T-helper 1 cell treated with Interleukin-12 subunit alpha and Interleukin-12 subunit beta and Interleukin-4 antibody, amounts not matched to agents 30 μg/mL and 1 μg/mL, for 36 hours (primary cell): ENCODE measurements around the gene GARIN5A.

ENCODE experiments used
- H3K27ac Mint-ChIP-seq: one replicate; pipeline ENCODE4 v1.8.0; 2021; ENCODE audit warnings: mild to moderate bottlenecking, mixed read lengths
- H3K27me3 Mint-ChIP-seq: one replicate; pipeline ENCODE4 v1.8.0; 2021; ENCODE audit warnings: low read depth, mixed read lengths
- H3K36me3 Mint-ChIP-seq: one replicate; pipeline ENCODE4 v1.8.0; 2021; ENCODE audit warnings: low read depth, mixed read lengths
- H3K4me1 Mint-ChIP-seq: one replicate; pipeline ENCODE4 v1.8.0; 2021; ENCODE audit warnings: low read depth, mixed read lengths
- H3K4me3 Mint-ChIP-seq: one replicate; pipeline ENCODE4 v1.8.0; 2021; ENCODE audit warnings: mild to moderate bottlenecking, moderate library complexity, mixed read lengths
- H3K9me3 Mint-ChIP-seq: one replicate; pipeline ENCODE4 v1.8.0; 2021; ENCODE audit warnings: mixed read lengths

Gene GARIN5A

GRCh38 chr19:50418176-50419021 lies 58.2 kb downstream of the GARIN5A start, which contains the start of gene SPIB:
Gene SPIB (plus strand): TSS chr19:50418938. CDS start chr19:50418963, 25 bp downstream.
- no peak within 1 kb of the TSS for H3K4me3 Mint-ChIP-seq
- H3K27me3 Mint-ChIP-seq = peaks cover 11% of the 10 kb centered on the region
- peaks cover 10% of the 10 kb centered on the region for H3K4me1 Mint-ChIP-seq
- H3K36me3 Mint-ChIP-seq = no peaks in the 10 kb centered on the region
- no peaks in the 10 kb centered on the region for H3K9me3 Mint-ChIP-seq
- no peak within 1 kb of the TSS for H3K27ac Mint-ChIP-seq

- Mint-ChIP-seq H3K36me3 (peaks cover 3% of the 10 kb centered on the region), H3K27ac (no peak overlapping the region), H3K9me3 (no peaks in the 10 kb centered on the region), H3K27me3 (peaks cover 11% of the 10 kb centered on the region), H3K4me3 (no peak overlapping the region), H3K4me1 (peaks cover 10% of the 10 kb centered on the region)
These were observed 59.3 kb downstream of the GARIN5A start for GRCh38 chr19:50417111-50418081.
